ENCODE results near the gene APOBEC4. TPM values are rescaled to one million over a fixed set of nuclear protein-coding genes. Genes with fewer than 3 reads are reported as not detected.

Gene APOBEC4
- total RNA-seq, 1 donor from 2014 or later: not detected

GRCh38 chr1:183678819-183679218 lies 25.7 kb upstream of the APOBEC4 start:
- Mint-ChIP-seq H3K4me3 (no peak overlapping the region), H3K36me3 (peaks cover 2% of the 10 kb centered on the region), H3K27me3 (peaks cover 2% of the 10 kb centered on the region), H3K4me1 (ENCODE audit: unreplicated experiment) (no peaks in the 10 kb centered on the region), H3K27ac (no peak overlapping the region), H3K9me3 (peaks cover 4% of the 10 kb centered on the region)
- no peak for TF ChIP-seq CTCF (conservative IDR thresholded peaks at IDR 0.05)
- no peak for DNase-seq (ENCODE audit: extremely low spot score, unreplicated experiment)

- no peaks in the 10 kb centered on the region for H3K4me1 Mint-ChIP-seq (ENCODE audit: unreplicated experiment)
- no peaks in the 10 kb centered on the region for H3K27me3 Mint-ChIP-seq
- no peak overlapping the region for H3K27ac Mint-ChIP-seq
- no peak overlapping the region for H3K4me3 Mint-ChIP-seq
- H3K36me3 Mint-ChIP-seq: no peaks in the 10 kb centered on the region
- DNase-seq (ENCODE audit: extremely low spot score, unreplicated experiment): no peak
- no peak for TF ChIP-seq CTCF (conservative IDR thresholded peaks at IDR 0.05)
- peaks cover 6% of the 10 kb centered on the region for H3K9me3 Mint-ChIP-seq
Measured at GRCh38 chr1:183676586-183677189, 23.6 kb upstream of the APOBEC4 start.

- TF ChIP-seq CTCF (conservative IDR thresholded peaks at IDR 0.05): no peak
- no peak for DNase-seq (ENCODE audit: extremely low spot score, unreplicated experiment)
- Mint-ChIP-seq H3K36me3 (no peaks in the 10 kb centered on the region), H3K27ac (no peak overlapping the region), H3K4me1 (ENCODE audit: unreplicated experiment) (no peaks in the 10 kb centered on the region), H3K4me3 (no peak overlapping the region), H3K9me3 (peaks cover 6% of the 10 kb centered on the region), H3K27me3 (no peaks in the 10 kb centered on the region)
Measured at GRCh38 chr1:183675883-183676585, 22.9 kb upstream of the APOBEC4 start.

- DNase-seq (ENCODE audit: extremely low spot score, unreplicated experiment): no peak
- no peaks in the 10 kb centered on the region for H3K4me1 Mint-ChIP-seq (ENCODE audit: unreplicated experiment)
- no peaks in the 10 kb centered on the region for H3K27me3 Mint-ChIP-seq
- H3K4me3 Mint-ChIP-seq: no peak overlapping the region
- no peak for TF ChIP-seq CTCF (conservative IDR thresholded peaks at IDR 0.05)
- peaks cover 6% of the 10 kb centered on the region for H3K9me3 Mint-ChIP-seq
- no peak overlapping the region for H3K27ac Mint-ChIP-seq
- no peaks in the 10 kb centered on the region for H3K36me3 Mint-ChIP-seq
Measured at GRCh38 chr1:183675381-183675780, 22.3 kb upstream of the APOBEC4 start.

GRCh38 chr1:183674886-183675285 lies 21.8 kb upstream of the APOBEC4 start:
- Mint-ChIP-seq H3K4me1 (ENCODE audit: unreplicated experiment) (no peaks in the 10 kb centered on the region), H3K27me3 (no peaks in the 10 kb centered on the region), H3K4me3 (no peak overlapping the region), H3K27ac (no peak overlapping the region), H3K9me3 (peaks cover 6% of the 10 kb centered on the region), H3K36me3 (no peaks in the 10 kb centered on the region)
- no peak for DNase-seq (ENCODE audit: extremely low spot score, unreplicated experiment)
- TF ChIP-seq CTCF (conservative IDR thresholded peaks at IDR 0.05): no peak

All from type B pancreatic cell (in vitro differentiated cells).